Stimulated activated CD4-positive, alpha-beta T cell treated with anti-CD3 and anti-CD28 coated beads, Interleukin-2, amount 100 ng/mL, for 4 hours (primary cell): Measurements from ENCODE around the gene RBM11.

Source experiments
- DNase-seq: peaks from one replicate; pipeline ENCODE4 v3.0.0-alpha.2; 2020; ENCODE audit warnings: low read depth

RBM11 gene

DNA sequence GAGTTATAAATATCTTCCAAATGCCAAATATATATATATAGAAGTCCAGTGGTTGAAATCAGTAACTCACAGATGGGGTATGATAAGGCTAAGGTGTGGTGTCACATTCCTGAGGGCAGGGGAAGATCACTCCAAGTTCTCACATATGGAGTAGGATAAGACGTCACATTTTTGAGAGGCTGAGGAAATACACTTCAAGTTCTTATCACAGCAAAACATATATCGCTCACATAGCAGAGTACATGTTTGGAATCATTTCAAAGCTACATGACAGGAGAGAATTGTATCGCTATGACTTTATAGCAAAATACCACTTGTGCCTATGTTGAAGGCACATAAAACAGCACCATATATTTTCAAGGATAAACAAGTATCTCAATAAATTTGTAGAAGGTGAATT is 55.1 kb downstream of the RBM11 start:
- DNase-seq, result no peak

DNA sequence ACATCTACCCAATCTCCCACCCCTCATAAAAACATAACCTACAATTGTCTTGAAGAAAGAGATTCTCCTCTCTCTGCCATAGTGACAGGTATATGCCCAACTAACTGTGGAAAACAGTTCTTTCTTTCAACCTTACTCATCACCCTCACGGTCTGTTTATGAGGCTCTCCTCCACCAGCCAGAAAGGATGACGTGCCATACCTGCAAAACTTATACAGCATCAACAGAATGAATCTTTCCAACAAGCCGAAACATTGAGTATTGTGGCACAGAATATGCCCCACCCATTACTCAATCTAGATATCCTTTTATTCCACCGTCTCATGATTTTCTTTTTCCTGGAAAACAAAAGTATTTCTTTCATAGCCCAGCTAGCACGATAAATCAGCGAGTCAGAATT is 55.7 kb downstream of the RBM11 start:
- no peak for DNase-seq

DNA sequence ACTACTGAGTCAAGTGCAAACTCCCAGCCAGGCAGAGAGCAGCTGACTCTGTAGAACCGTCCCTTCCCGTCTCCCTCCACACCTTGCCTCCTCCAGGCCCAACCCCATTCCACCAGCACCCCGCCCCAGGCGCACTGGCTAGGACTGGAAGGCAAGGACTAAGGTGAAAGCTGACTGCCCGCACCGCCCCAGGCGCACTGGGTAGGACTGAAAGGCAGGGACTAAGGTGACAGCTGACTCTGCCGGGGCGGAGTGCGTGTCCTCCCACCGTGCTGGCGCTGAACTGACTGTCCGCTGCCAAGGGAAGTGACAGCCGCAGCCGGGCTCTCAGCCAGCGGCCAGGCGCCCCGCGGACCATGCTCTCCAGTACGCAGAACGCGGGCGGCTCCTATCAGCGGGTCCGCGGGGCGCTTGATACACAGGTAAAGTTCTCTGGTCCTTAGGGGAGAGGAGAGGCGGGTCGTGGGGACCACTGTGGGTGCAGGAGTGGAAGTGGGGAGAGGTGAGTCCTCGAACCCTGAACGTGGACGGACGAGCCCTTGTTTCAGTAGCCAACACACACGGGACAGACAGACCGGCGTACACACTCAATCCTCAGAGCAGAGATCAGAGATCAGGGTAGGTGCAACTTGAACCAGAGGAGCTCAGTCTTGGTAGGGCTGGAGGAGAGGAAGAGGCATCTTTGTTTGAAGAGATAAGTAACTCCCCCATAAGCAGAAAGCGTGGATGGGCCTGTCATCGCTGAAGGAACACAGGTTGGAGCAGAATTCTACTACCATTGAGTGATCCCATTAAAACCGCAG is 58.0 kb downstream of the RBM11 start:
- DNase-seq, result no peak

DNA sequence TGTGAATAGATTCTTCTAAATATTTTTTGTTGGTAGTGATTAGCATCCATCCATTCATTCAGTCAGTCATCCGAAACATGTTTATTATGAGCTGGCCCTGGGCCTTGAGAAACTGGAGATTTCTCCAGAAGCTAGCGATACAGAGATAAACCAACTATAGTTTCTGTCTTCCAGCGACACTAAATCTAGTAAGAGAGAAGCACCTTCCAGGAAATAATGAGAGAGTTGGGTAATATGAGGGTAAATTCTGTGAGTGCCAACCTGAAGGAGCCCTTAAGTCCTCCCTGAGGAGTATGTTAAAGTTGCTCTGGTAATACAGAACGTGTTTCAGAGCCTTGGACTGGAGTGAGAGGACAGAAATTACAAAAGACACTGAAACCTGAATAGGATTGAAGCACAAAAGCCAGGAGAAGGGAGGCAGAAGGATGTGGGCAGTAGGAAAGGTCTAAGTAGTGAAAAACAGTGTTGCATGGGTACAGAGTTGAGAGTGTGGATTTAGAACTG is 59.8 kb downstream of the RBM11 start:
- no peak for DNase-seq
